Suppressor macrophage treated with lipopolysaccharide for 4 hours (primary cell): ENCODE results near the gene LMNA.
"Not testable (repeated sequence)": the region's sequence is repeated elsewhere in the genome, so short reads cannot be mapped to it uniquely, and the experiment has no call there.

Source experiments
- DNase-seq: peaks from one replicate; pipeline ENCODE4 v3.0.0-alpha.2; 2020

Gene LMNA

GRCh38 chr1:156122519-156123355, 8.2 kb downstream of the LMNA start:
- DNase-seq, result peak; percentile 45

GRCh38 chr1:156123356-156124196, 9.1 kb downstream of the LMNA start:
- peak; percentile 92 for DNase-seq

DNA sequence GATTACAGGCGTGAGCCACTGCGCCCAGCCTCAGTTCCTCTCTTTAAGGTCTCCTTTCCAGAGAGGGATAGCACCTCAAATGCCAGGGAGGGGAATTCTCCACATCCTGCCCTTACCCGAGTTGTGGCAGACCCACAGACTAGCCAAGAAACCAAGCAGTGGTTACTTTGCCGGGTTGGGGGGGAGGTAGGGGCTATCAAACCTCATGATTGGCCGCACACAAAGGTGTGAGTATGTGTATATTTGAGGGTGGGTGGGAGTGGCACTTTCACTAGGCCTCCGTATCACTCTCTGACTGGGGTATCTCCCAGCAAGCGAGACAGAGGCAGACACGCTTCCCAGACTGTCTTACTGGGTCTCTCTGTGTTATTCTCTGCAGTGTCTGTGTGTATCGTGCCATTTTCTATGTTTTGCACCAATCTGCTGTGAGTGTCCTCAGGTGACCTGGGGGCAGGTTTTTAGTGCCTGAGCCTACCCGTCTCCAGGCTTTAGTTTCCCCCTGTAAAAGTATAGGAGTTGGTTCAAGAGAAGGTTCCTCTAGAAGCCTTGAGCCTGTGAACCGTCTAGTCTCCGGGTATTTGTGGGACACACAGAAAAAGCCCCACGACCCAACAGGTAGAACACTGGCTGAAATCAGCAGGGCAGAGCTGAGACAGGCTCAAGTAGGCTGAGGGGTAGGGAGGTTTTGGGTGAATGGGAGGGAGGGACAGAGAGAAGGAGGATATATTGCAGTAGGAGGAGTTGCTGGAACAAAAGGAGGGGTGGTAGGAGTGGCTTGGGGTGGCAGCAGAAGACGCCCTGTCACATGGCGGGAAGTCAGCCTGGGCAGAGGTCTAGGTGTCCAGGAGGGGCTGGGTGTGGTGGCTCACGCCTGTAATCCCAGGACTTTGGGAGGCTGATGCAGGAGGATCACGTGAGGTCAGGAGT, 10.3 kb downstream of the LMNA start:
- DNase-seq, result peak; percentile 27

DNA sequence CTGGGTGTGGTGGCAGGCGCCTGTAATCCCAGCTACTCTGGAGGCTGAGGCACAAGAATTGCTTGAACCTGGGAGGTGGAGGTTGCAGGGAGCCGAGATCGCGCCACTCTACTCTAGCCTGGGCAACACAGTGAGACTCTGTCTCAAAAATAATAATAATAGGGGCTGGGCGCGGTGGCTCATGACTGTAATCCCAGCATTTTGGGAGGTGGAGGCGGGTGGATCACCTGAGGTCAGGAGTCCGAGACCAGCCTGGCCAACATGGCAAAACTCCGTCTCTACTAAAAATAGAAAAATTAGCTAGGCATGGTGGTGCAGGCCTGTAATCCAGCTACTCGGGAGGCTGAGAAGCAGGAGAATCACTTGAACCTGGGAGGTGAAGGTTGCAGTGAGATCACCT, 11.0 kb downstream of the LMNA start:
- not testable (repeated sequence) for DNase-seq

DNA sequence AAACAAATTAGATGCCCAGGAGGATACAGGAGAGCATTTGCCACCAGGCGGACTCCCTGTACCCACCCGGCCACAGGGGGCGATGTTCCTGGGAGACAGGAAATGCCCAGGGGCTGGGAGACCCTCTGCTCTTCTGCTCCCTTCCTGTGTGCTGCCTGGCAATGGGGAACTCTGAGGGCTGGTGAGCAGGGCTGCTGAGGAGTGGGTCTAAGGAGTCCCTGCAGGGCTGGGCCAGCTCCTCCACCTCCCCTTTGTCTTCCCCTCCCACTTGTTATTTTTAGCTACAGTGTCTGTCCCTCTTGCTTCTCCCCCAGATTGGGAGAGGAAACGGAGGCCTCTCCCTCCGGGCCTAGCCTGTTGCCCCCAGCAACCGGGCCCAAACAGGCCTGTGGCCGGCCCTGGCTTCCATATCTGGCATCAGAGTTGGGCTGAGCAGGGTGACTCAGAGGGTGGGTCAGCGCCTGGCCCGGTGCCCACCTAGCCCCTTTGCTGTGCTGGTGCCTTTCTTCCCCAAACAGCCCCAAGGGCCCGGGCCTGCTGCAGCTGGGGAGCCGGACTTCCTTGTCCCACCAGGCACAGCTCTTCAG, 11.6 kb downstream of the LMNA start:
- peak; percentile 92 for DNase-seq

DNA sequence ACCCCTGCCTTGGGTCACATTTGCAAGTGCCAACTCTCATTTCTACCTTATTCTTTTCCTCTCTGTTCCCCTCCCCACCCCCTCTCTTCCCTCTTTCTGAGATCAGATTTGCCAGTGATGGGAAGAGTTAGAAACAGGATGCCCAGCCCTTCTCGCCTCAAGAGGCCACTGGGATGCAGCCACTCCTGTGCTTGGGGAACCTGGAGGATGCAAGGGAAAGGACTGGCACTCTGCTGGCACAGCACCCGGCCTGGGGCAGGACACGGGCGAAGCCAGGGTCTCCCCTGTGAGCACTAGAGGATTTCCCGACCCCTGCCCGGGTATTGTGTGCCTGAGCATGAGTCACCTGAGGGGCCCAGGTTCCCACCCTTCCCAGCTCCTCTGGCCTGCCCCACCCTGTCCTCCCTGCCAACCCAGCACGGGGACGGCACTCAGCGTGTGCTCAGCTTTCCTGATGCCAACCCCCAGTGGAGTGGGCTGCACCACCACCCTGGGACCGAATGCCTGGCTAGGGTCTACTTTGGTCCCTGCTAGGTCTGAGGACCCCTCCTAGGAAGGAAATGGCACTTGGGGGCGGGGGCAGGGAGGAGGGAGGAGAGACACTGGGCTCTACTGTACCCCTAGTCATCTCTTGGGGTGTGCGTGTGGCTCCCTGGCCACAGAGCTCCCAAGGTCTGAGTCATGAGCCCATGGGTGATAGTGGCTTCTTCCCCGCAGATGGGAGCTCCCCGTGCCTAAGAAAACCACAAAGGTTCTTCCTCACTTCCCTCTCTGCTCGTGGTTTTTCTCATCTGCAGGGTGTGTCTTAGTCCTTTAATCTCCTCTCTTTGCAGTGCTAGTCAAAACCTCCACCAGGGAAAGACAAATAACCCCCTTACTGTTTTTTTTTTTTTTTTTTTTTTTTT, 12.4 kb downstream of the LMNA start:
- DNase-seq, result peak; percentile 91

DNA sequence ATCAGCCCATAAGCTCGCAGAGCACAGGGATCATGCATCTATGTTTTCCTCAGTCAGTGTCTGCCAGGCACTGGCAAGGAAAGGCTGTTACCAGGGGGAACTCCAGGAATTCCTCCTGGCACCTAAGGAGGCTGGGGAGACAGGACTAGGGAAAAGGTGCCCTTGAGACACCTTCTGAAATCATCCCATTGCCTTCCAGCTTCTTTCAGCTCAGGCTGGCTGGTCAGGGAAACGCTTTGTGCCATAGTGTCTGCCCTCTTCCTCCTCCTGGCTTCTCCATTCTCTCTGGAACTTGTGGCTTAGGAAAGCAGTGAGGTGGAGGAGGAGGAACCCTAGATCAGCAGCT, 13.8 kb downstream of the LMNA start:
- peak; percentile 26 for DNase-seq

- peak; percentile 33 for DNase-seq
These were observed 14.4 kb downstream of the LMNA start for GRCh38 chr1:156128654-156129597.

DNA sequence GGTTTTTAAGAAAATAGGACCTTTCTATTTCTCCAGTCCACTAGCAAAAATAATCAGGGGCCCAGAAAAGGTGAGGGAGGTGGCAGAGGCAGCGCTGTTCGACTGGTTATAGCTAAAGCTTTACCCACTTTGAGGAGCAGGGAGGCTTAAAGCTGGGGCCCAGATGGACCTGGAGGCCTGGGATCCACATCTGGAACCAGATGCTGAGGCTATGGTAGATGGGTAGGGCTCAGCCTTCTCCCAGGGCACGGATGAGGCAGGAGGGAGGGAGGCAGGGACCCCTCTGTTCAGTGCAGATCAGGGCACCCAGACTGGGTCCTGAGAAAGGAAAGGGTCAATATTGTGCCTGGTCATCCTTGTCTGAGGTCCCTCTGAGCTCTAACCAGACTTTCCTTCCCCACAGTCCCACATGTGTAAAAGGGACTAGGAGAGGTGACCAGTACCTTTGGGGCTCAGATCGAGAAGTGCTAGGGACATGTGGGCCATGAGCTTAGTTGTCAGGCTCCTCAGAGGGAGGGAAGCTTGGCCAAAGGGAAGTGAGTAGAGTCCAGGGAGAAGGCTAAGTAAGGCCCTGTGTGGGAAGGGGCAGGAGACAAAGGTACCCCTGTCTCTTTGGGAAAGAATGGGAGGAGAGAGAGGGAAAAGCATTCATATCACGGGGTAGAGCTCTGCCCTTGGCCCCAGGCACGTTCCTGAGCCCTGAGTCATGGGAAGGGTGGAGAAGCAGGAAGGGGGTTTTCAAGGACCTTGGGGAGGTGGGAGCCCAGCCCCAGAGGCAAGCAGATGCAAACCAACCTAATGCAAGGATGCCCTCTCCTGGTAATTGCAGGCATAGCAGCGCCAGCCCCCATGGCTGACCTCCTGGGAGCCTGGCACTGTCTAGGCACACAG, 15.4 kb downstream of the LMNA start:
- peak; percentile 83 for DNase-seq

DNA sequence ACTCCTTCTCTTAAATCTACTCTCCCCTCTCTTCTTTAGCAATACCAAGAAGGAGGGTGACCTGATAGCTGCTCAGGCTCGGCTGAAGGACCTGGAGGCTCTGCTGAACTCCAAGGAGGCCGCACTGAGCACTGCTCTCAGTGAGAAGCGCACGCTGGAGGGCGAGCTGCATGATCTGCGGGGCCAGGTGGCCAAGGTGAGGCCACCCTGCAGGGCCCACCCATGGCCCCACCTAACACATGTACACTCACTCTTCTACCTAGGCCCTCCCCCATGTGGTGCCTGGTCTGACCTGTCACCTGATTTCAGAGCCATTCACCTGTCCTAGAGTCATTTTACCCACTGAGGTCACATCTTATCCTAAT, 16.0 kb downstream of the LMNA start:
- DNase-seq, result no peak

- DNase-seq, result no peak
These were observed 20.4 kb downstream of the LMNA start for GRCh38 chr1:156134716-156135435.

DNA sequence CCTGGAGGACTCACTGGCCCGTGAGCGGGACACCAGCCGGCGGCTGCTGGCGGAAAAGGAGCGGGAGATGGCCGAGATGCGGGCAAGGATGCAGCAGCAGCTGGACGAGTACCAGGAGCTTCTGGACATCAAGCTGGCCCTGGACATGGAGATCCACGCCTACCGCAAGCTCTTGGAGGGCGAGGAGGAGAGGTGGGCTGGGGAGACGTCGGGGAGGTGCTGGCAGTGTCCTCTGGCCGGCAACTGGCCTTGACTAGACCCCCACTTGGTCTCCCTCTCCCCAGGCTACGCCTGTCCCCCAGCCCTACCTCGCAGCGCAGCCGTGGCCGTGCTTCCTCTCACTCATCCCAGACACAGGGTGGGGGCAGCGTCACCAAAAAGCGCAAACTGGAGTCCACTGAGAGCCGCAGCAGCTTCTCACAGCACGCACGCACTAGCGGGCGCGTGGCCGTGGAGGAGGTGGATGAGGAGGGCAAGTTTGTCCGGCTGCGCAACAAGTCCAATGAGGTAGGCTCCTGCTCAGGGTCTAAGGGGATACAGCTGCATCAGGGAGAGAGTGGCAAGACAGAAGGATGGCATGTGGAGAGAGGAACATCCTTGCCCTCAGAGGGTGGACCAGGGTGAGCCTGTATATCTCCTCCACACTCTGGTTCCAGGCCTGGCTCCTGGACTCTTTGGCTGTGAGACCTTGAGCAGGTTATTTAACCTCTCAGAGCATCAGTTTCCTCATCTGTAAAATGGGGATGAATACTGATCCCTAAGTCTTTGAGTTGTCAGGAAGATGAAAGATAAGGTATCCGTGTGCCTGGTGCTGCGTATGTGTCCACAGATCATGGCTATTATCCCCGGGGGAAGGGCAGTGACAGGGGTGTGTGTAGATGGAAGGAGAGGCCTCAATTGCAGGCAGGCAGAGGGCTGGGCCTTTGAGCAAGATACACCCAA, 21.7 kb downstream of the LMNA start:
- DNase-seq, result no peak

DNA sequence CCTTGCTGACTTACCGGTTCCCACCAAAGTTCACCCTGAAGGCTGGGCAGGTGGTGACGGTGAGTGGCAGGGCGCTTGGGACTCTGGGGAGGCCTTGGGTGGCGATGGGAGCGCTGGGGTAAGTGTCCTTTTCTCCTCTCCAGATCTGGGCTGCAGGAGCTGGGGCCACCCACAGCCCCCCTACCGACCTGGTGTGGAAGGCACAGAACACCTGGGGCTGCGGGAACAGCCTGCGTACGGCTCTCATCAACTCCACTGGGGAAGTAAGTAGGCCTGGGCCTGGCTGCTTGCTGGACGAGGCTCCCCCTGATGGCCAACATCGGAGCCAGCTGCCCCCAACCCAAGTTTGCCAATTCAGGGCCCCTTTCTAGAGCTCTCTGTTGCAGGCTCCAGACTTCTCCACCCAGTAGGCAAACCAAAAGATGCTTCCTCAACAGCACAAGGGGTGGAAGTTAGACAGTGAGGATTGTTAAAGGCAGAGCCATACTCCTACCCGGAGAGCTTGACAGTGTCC, 22.5 kb downstream of the LMNA start:
- DNase-seq, result no peak

GRCh38 chr1:156138458-156138867, 24.0 kb downstream of the LMNA start:
- DNase-seq, result no peak

DNA sequence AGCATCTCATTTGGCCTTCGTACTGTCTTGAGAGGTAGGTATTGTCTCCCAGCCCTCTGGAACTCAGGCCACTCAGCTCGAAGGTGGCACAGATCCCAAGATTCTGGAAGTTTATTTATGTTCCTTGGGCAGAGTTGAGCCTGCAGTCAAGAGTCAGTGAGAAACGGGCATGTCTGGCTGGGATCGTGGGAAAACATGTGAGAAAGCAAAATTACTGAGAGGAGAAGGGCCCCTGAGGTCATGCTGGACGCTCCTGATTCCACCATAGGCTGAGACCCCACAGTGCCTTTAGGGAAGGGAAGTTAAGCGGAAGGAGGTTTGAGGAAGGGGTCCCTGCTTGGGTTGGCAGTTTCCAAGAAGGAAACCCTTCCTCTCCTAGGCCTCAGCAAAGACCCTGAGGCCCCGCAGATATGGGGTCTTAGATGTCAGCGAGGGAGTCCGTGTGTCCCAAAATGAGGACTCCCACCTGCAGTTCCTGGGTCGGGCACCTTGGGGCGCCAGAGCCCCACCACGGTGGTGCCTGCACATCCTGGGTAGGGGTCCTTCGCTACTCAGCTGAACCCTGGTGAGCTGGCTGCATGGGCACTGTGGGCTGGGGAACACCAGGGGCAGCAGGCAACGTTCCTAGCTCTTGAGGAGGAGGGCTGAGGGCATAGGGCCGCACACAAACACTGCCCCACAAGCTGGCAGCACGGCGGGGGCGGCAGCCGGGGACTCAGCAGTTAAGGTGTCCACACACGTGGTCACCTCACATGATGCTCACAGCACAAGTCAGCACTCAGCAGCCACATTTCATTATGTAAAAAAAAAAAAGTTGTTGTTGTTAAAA, 26.6 kb downstream of the LMNA start:
- DNase-seq, result no peak
